GM23248 (cell line): Measurements from ENCODE around the gene SPOCD1.

ENCODE experiments used
- EZH2 ChIP-seq: fragments of 200-600 bp; sonication (generic); IDR thresholded peaks from 2 replicates; pipeline ENCODE4 v1.6.1; 2018; ENCODE audit warnings: antibody characterized with exemption, mild to moderate bottlenecking; ENCODE audit not compliant: insufficient read depth, poor library complexity, severe bottlenecking
- EZH2phosphoT487 ChIP-seq: fragments of 200-600 bp; sonication (generic); IDR thresholded peaks from 2 replicates; pipeline ENCODE4 v1.6.1; 2018; ENCODE audit warnings: antibody characterized with exemption, moderate library complexity, mild to moderate bottlenecking, low read depth; ENCODE audit not compliant: insufficient read depth

- TF ChIP-seq EZH2 (no peak), EZH2phosphoT487 (no peak)
Observed at GRCh38 chr1:31834501-31834900, 18.7 kb upstream of the SPOCD1 start.
